IMR-90 (cell line): ENCODE measurements around the gene ABCF1. TPM values are rescaled to one million over a fixed set of nuclear protein-coding genes. Genes with fewer than 3 reads are reported as not detected.

Experiments used
- ATAC-seq: fragments of 200-7000 bp; cut with Tn5 transposase; 2 replicates; pipeline ENCODE4 v1.9.1; 2020; ENCODE audit warnings: low read depth, mild to moderate bottlenecking, moderate library complexity
- BruUV-seq: library from RNA; stranded (reverse); fragments of 400-500 nt; replicated peaks from 2 replicates; lab custom pipeline; 2021; lab: Mats Ljungman, UMichigan
- CTCF ChIA-PET: fragments of 300-600 bp; formaldehyde crosslinking; extraction: SDS; loops from one replicate; lab custom pipeline; 2021; ENCODE audit warnings: antibody characterized with exemption; lab: Yijun Ruan, JAX
- POLR2A ChIA-PET: fragments of 300-600 bp; sonication (Branson Sonifier 250); formaldehyde crosslinking; loops from one replicate; lab custom pipeline; 2022; ENCODE audit warnings: antibody characterized with exemption; ENCODE audit not compliant: unreplicated experiment; lab: Charles Lee
- DNase-seq: peaks from one replicate; pipeline ENCODE4 v3.0.0; 2013
- H2AFZ ChIP-seq: replicated peaks from 2 replicates; pipeline ENCODE3; 2013; ENCODE audit warnings: low read length, mild to moderate bottlenecking; ENCODE audit not compliant: poor library complexity
- H2AK5ac ChIP-seq: 2 replicates; pipeline ENCODE4 v1.6.1; 2013; ENCODE audit warnings: low read depth, low read length, inconsistent platforms
- H2AK9ac ChIP-seq: replicated peaks from 2 replicates; pipeline ENCODE3; 2013; ENCODE audit warnings: mild to moderate bottlenecking, low read depth, low read length, moderate library complexity; ENCODE audit not compliant: poor library complexity
- H2BK120ac ChIP-seq: 2 replicates; pipeline ENCODE4 v1.6.1; 2013; ENCODE audit warnings: low read depth, low read length, inconsistent platforms
- H2BK15ac ChIP-seq: 3 replicates; pipeline ENCODE4 v1.6.1; 2013; ENCODE audit warnings: low read depth, low read length, inconsistent platforms
- H2BK20ac ChIP-seq: 2 replicates; pipeline ENCODE4 v1.6.1; 2013; ENCODE audit warnings: low read depth, mild to moderate bottlenecking, inconsistent platforms, low read length, moderate library complexity
- H2BK5ac ChIP-seq: 2 replicates; pipeline ENCODE4 v1.6.1; 2013; ENCODE audit warnings: mild to moderate bottlenecking, low read depth, low read length, inconsistent platforms; ENCODE audit not compliant: poor library complexity, severe bottlenecking
- H3K14ac ChIP-seq: replicated peaks from 2 replicates; pipeline ENCODE4 v1.6.1; 2013; ENCODE audit warnings: low read depth, low read length, inconsistent platforms
- H3K18ac ChIP-seq: 2 replicates; pipeline ENCODE4 v1.6.1; 2013; ENCODE audit warnings: low read depth, low read length, control low read depth
- H3K23ac ChIP-seq: 2 replicates; pipeline ENCODE4 v1.6.1; 2013; ENCODE audit warnings: low read depth, low read length, inconsistent platforms
- H3K27ac ChIP-seq: 2 replicates; pipeline ENCODE4 v1.5.1; 2013; ENCODE audit warnings: mild to moderate bottlenecking, control low read depth, low read length; ENCODE audit not compliant: insufficient read depth
- H3K27me3 ChIP-seq: 2 replicates; pipeline ENCODE4 v1.6.1; 2013; ENCODE audit warnings: low read length; ENCODE audit not compliant: control insufficient read depth, insufficient read depth
- H3K36me3 ChIP-seq: 2 replicates; pipeline ENCODE4 v1.6.1; 2013; ENCODE audit warnings: low read length, mixed read lengths; ENCODE audit not compliant: control insufficient read depth, insufficient read depth
- H3K4ac ChIP-seq: 2 replicates; pipeline ENCODE4 v1.6.1; 2013; ENCODE audit warnings: low read depth, low read length, inconsistent platforms
- H3K4me1 ChIP-seq: 2 replicates; pipeline ENCODE4 v1.6.1; 2013; ENCODE audit warnings: low read length, mixed read lengths; ENCODE audit not compliant: control insufficient read depth, insufficient read depth
- H3K4me2 ChIP-seq: 2 replicates; pipeline ENCODE4 v1.6.1; 2013; ENCODE audit warnings: low read depth, mild to moderate bottlenecking, control low read depth, low read length, moderate library complexity
- H3K4me3 ChIP-seq: 2 replicates; pipeline ENCODE4 v1.5.1; 2013; ENCODE audit warnings: low read depth, mild to moderate bottlenecking, control low read depth, low read length, moderate library complexity; ENCODE audit not compliant: insufficient read depth
- H3K56ac ChIP-seq: 2 replicates; pipeline ENCODE4 v1.6.1; 2013; ENCODE audit warnings: low read length, inconsistent platforms; ENCODE audit not compliant: insufficient read depth; ENCODE audit errors: extremely low read depth
- H3K79me1 ChIP-seq, 2 experiments: 2 replicates each; pipeline ENCODE4 v1.6.1; 2013; ENCODE audit warnings: low read length in 2 of 2, inconsistent platforms in 1 of 2, low read depth in 1 of 2
- H3K9ac ChIP-seq: 2 replicates; pipeline ENCODE4 v1.6.1; 2013; ENCODE audit warnings: low read depth, low read length, control low read depth
- H3K9me1 ChIP-seq: 2 replicates; pipeline ENCODE4 v1.6.1; 2013; ENCODE audit warnings: low read length, inconsistent platforms; ENCODE audit not compliant: insufficient read depth
- H3K9me3 ChIP-seq: 2 replicates; pipeline ENCODE4 v1.6.1; 2013; ENCODE audit warnings: low read length; ENCODE audit not compliant: control insufficient read depth, insufficient read depth
- H4K20me1 ChIP-seq: 2 replicates; pipeline ENCODE4 v1.6.1; 2013; ENCODE audit warnings: low read length, inconsistent platforms; ENCODE audit not compliant: insufficient read depth
- H4K5ac ChIP-seq: 2 replicates; pipeline ENCODE4 v1.6.1; 2013; ENCODE audit warnings: mild to moderate bottlenecking, low read depth, low read length, control low read depth
- H4K8ac ChIP-seq, 2 experiments: 2 replicates each; pipeline ENCODE4 v1.6.1; 2013; ENCODE audit warnings: low read depth in 2 of 2, low read length in 2 of 2, control low read depth in 1 of 2, inconsistent platforms in 1 of 2
- H4K91ac ChIP-seq: 2 replicates; pipeline ENCODE4 v1.6.1; 2013; ENCODE audit warnings: low read depth, low read length, inconsistent platforms; ENCODE audit not compliant: insufficient read depth
- CEBPB ChIP-seq: IDR thresholded peaks from 2 replicates; pipeline ENCODE4 v1.6.1; 2012; ENCODE audit warnings: low read depth, low read length, improper control_type of control experiment
- CHD1 ChIP-seq: IDR thresholded peaks from 2 replicates; pipeline ENCODE4 v1.6.1; 2012; ENCODE audit warnings: low read depth, low read length, improper control_type of control experiment
- CTCF ChIP-seq: conservative IDR thresholded peaks from 2 replicates; pipeline ENCODE4 v1.5.1; 2012; ENCODE audit warnings: mild to moderate bottlenecking, low read depth, low read length, improper control_type of control experiment
- WGBS, 2 experiments: methylation state at CpG; one replicate each; pipeline versions ENCODE4 v1.1.5 to v1.1.7; 2013; ENCODE audit warnings: missing lambda C conversion rate in 2 of 2; ENCODE audit not compliant: insufficient read length in 1 of 2; ENCODE audit errors: extremely low coverage in 2 of 2; 5-methylcytosine and 5-hydroxymethylcytosine counted together
- dilution Hi-C: fragments of 300-500 bp; cut with HindIII; formaldehyde crosslinking; loops from one replicate; pipeline ENCODE4 v1.14.3; 2018; ENCODE audit warnings: low sequenced_read_pairs; ENCODE audit not compliant: unreplicated experiment
- in situ Hi-C: fragments of 300-500 bp; cut with MboI; formaldehyde crosslinking; loops from 3 replicates; pipeline ENCODE4 v1.14.3; 2019; ENCODE audit warnings: low sequenced_read_pairs, inconsistent platforms, mixed read lengths
- intact Hi-C: fragments of 100-400 bp; cut with micrococcal nuclease; formaldehyde crosslinking; loops from 2 replicates; pipeline ENCODE4 v1.10.0; 2022
- polyA plus RNA-seq, 3 experiments: library from polyadenylated mRNA; depleted of rRNA; stranded (reverse); fragments of >200 nt; gene quantifications; 2 replicates each; pipeline ENCODE4 v1.2.3, GENCODE V29; 2012; ENCODE audit warnings: low replicate concordance in 1 of 3
- total RNA-seq: library from RNA; depleted of rRNA; stranded (reverse); fragments of >200 nt; gene quantifications from 2 replicates; pipeline ENCODE4 v1.2.3, GENCODE V29; 2012

ABCF1 gene
- total and polyA plus RNA-seq, 2 of the 4 experiments (the other 2 are of a cell fraction) = 39.1 to 48.6 TPM

GRCh38 chr6:30542915-30543314 is 28.3 kb upstream of the ABCF1 start:
- no peaks in the 10 kb centered on the region for H3K4me1 ChIP-seq
- H3K4me2 ChIP-seq = no peak overlapping the region
- H3K18ac ChIP-seq = no peak overlapping the region
- no peaks in the 10 kb centered on the region for H3K27me3 ChIP-seq
- no peak overlapping the region for H2AK9ac ChIP-seq
- ChIA-PET POLR2A (interaction anchor here (1.1 kb wide), 1 partner anchor 72 kb away, joined by 5 read pairs; no protein-coding TSS in a partner anchor), CTCF (interaction anchor here (0.5 to 2.7 kb wide), 3 partner anchors 48 to 61 kb away, joined by 3 to 26 read pairs (median 5); no protein-coding TSS in a partner anchor)
- no peak overlapping the region for H4K8ac ChIP-seq
- no peak overlapping the region for H2AFZ ChIP-seq
- H3K4ac ChIP-seq = no peak overlapping the region
- dilution Hi-C loops (no loop called here), in situ Hi-C loops (no loop called here), intact Hi-C loops (loop anchor here (5.0 kb wide), 1 partner anchor 544 kb away; no protein-coding TSS in a partner anchor)
- no peak overlapping the region for H3K9ac ChIP-seq
- no peak overlapping the region for H3K4me3 ChIP-seq
- H3K79me1 ChIP-seq = no peaks in the 10 kb centered on the region
- H4K5ac ChIP-seq = no peak overlapping the region
- H3K23ac ChIP-seq = no peak overlapping the region
- H3K14ac ChIP-seq = no peak overlapping the region
- no peak overlapping the region for H2BK5ac ChIP-seq
- no peak overlapping the region for H3K56ac ChIP-seq
- H2AK5ac ChIP-seq = no peak overlapping the region
- H3K27ac ChIP-seq = no peak overlapping the region
- no peak overlapping the region for H2BK20ac ChIP-seq
- BruUV-seq = no TSS peak
- H2BK120ac ChIP-seq = no peak overlapping the region
- peak; percentile 63 for DNase-seq
- H3K36me3 ChIP-seq = peaks cover 21% of the 10 kb centered on the region
- no peak overlapping the region for H4K91ac ChIP-seq
- no peak overlapping the region for H2BK15ac ChIP-seq
- peak; percentile 18; the same call in 1 of the 2 replicates for TF ChIP-seq CTCF
- TF ChIP-seq CHD1 = no peak
- TF ChIP-seq CEBPB = no peak
- H4K20me1 ChIP-seq = no peaks in the 10 kb centered on the region
- no CpG with 5 or more reads among the region's 1 CpG for WGBS, 2 experiments
- H3K9me3 ChIP-seq = no peaks in the 10 kb centered on the region
- peak; percentile 10; the same call in 1 of the 2 replicates for ATAC-seq
- H3K9me1 ChIP-seq = no peaks in the 10 kb centered on the region
